RPMI8226 (cell line): ENCODE results near the gene GRB7.
A peak's percentile ranks its signal among the peaks of the same experiment; 100 is the strongest.

Experiments
- DNase-seq: peaks from one replicate; pipeline ENCODE4 v3.0.0-alpha.2; 2015

The GRB7 gene

DNA sequence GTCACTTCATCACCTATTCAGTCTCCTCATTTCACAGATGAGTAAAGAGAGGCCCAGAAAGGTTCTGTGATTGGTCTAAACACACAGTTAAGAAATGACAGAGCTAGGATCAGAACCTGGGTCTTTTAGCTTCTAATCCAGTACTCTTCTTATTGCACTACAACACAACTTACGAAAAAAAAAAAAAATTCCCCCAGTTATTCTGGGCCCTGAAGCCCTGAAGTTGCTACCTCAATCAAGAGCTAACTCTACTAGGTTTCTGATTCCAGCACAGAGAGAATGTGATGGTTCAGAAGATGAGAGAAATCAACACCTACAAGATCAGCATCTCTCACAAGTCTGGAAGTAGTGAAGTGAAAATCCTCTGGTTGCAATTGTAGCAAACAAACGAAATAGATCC is 37.3 kb downstream of the GRB7 start:
- DNase-seq = no peak

DNA sequence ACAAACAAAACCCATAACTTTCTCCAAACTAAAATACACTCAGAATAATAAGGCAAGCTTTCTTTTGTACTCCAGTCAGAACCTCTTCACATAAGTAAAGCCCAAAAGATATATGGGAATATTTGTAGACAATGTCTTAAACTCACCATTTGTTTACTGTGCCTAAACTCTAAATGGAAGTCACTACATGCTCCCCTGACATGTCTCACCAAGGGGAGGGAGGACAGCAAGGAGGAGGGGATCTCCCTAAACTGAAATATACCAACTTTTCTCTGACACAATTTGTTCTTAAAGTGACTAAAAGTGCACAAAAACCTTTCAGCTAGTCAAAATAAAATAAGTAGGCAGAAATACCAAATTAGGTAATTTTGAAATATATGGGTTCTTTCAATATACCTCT is 38.5 kb downstream of the GRB7 start:
- DNase-seq = no peak

- no peak for DNase-seq
These were observed 40.0 kb downstream of the GRB7 start for GRCh38 chr17:39777534-39778365.

DNA sequence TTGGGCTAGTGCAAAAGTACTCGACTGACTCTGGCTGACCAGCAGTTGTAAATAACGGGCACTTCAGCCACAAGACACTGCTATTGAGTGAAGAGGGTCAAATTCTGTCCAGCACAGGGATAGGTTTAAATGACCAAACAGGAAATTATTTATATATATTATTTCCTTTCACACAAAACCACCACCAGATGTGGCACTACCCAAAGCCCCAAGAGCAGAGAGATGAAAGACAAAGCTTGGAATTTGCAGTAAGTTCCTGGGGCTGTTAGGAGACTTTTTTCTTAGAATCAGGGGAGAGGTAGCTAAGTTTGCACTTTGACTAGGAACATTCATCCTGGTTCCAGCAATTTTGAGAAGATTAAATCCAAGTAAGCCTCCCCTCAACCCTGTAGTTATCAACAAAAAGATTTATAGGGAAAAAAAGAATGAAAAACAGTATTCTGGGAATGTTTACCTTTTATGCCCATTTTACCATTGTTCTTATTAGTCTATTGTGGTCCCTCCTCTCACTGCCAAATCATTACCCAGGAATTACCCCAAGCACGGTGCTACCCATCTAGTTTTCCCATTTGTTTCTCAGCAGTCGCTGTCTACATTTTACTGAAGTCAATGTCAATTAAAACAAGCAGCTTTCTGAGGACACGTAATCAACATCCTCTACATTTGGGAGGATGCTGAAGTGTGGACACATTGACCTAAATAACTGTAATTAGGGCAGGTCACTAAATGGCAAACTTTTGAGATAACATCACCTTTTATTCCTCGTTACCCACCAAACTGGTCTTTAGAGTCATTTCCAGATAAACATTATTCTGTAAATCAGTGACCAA is 43.5 kb downstream of the GRB7 start:
- no peak for DNase-seq

GRCh38 chr17:39781861-39782213 is 44.1 kb downstream of the GRB7 start:
- DNase-seq = no peak

GRCh38 chr17:39782481-39782880 is 44.7 kb downstream of the GRB7 start:
- no peak for DNase-seq

DNA sequence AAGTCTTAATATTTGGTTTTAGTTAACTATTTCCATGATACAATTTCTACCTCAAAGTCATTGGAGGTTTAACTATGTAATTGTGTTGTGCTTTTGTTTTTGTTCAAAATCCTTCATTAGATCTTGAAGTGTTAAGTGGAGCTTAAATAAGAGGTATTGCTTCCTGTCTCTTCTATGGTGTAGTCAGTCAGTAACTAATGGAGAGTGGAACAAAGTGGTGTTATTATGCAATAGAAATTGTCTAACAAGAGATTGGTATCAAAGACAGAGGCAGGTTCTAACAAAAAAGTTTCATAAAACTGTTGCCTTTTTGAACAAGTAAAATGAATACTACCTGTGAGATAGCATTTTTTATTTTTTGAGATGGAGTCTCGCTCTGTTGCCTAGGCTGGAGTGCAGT is 45.2 kb downstream of the GRB7 start:
- DNase-seq = no peak

DNA sequence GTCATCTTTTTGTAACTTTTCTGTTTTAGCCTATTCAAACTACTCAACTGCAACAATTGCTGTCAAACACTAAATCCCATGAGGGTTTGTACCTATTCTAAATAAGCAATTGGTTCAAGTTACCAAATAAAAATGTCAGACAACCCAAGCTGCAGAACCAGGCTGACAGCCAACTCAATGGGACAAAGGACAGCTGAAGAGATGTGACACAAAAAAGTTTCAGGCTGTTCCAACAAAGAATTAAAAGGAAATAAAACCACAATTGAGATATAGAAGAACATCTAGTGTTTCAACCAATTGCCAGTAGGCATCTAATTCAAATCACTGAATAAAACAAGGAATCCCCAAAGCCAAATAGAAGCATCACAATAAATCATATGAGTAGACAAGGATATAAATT is 49.3 kb downstream of the GRB7 start:
- DNase-seq = no peak

GRCh38 chr17:39787743-39788484 is 50.2 kb downstream of the GRB7 start:
- no peak for DNase-seq

DNA sequence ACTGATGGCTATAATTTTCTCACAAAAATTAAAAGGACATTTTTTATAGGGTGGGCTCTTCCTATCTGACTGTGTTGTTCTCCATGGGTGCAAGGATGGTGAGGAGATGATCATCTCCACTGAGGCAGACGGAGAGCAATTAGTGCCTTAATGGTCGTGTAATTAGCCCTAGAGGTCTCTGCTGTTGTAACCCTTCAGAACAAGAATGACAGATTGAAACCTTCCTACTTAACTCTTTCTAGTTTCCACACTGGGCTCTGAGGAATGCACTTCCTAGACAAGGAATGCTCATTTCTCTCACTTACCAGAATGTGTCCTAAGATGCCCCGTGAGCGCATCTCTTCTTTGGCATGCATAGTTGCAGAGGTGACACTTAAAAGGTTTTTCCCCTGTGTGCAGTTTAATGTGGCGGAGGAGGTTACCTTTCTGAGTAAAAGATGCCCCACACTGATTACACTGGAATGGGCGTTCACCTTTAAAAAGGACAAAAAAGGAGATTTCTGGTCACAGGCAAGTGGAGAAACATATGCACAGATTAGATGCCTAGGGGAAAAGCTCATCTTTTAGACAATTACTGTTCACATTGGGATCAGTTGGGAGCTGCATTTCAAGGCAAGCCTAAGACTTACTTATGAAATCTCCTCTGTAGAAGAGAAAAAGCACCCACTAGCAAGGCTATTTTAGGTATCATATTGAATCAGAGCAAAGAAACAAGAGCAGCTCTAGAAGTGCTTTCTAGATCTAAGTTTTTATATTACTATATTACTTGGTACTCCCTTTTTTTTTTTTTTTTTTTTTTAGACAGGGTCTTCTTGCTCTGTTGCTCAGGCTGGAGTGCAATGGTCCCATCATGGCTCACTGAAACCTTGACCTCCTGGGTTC is 53.6 kb downstream of the GRB7 start:
- DNase-seq = no peak

- no peak for DNase-seq
These were observed 54.9 kb downstream of the GRB7 start for GRCh38 chr17:39792526-39793221.

DNA sequence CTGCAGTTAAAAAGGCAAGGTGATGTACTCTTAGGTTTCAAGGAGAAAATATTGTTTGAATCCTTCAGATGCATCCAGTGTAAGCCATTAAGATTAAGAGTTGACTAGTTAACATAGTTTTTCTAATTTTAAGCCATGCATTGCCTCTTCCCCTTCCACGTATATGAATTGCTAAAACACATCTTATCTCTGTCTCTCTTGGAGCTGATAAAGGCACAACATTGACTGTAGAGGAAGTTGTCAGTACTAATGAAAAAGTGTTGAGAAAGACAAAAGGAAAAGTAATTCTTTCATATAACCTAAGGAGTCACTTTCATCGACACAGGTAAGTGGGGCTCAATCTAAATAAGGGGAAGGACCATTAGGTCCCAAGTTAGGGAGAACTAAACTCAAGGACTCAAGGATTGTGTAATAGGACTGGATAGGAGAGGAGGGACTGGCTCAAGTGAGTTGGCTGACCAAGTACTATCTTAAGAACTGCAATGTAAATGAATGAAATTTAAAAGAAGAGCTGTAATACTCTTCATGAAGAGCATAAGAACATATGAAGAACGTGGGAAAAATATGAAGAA is 55.6 kb downstream of the GRB7 start:
- DNase-seq = no peak

- DNase-seq = peak; percentile 68
These were observed 56.7 kb downstream of the GRB7 start for GRCh38 chr17:39794249-39794970.
